Measurements from ENCODE around the gene C3orf49.

The C3orf49 gene

GRCh38 chr3:63863150-63864007 lies 44.3 kb downstream of the C3orf49 start, which contains the start of the genes ATXN7 and THOC7:
TSS of gene ATXN7 (plus strand) at chr3:63863867. CDS start at chr3:63912599, 48,732 bp downstream.
TSS of gene THOC7 (minus strand) at chr3:63863805. CDS start at chr3:63863790, 15 bp downstream.
- no peaks in the 10 kb centered on the region for H3K9me3 Mint-ChIP-seq
- no peaks in the 10 kb centered on the region for H3K27me3 Mint-ChIP-seq
- H3K4me3 Mint-ChIP-seq: peak within 1 kb of the TSS; percentile 95
- peaks cover 23% of the 10 kb centered on the region for H3K36me3 Mint-ChIP-seq (ENCODE audit: low read depth)
- ATAC-seq (peak; percentile 53), DNase-seq (peak; percentile 70)
- peaks cover 58% of the 10 kb centered on the region for H3K4me1 Mint-ChIP-seq
- peak within 1 kb of the TSS; percentile 90 for H3K27ac Mint-ChIP-seq

GRCh38 chr3:63864008-63864964 lies 45.2 kb downstream of the C3orf49 start:
- peak overlapping the region; percentile 95 for H3K4me3 Mint-ChIP-seq
- peaks cover 60% of the 10 kb centered on the region for H3K4me1 Mint-ChIP-seq

GRCh38 chr3:63864965-63865327 lies 45.8 kb downstream of the C3orf49 start:
- Mint-ChIP-seq H3K9me3 (no peaks in the 10 kb centered on the region), H3K36me3 (ENCODE audit: low read depth) (peaks cover 23% of the 10 kb centered on the region), H3K4me1 (peaks cover 64% of the 10 kb centered on the region), H3K27ac (peak overlapping the region; percentile 90), H3K4me3 (peak overlapping the region; percentile 95), H3K27me3 (no peaks in the 10 kb centered on the region)
- ATAC-seq: no peak
- no peak for DNase-seq

More at GRCh38 chr3:63864008-63864964, 45.2 kb downstream of the C3orf49 start:
- Mint-ChIP-seq H3K27ac (peak overlapping the region; percentile 90), H3K27me3 (no peaks in the 10 kb centered on the region), H3K36me3 (ENCODE audit: low read depth) (peaks cover 23% of the 10 kb centered on the region), H3K9me3 (no peaks in the 10 kb centered on the region)
- DNase-seq: peak; percentile 63
- ATAC-seq: peak; percentile 64

DNA sequence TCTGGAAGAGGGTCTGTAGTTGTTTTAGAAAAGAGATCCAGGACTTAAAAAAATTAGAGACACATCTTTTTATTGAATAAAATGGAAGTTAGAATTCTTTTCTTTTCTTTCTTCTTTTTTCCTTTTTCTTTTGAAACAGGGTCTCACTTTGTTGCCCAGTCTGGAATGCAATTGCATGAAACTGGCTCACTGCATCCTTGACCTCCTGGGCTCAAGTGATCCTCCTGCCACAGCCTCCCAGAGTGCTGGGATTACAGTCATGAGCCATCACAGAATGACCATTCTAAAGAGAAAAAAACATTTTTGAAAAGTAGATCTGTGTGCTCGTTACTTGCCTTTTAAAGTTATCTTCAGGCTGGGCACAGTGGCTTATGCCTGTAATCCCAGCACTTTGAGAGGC lies 48.1 kb downstream of the C3orf49 start:
- H3K4me1 Mint-ChIP-seq: peaks cover 57% of the 10 kb centered on the region
- no peak overlapping the region for H3K27ac Mint-ChIP-seq
- ATAC-seq (no peak), DNase-seq (no peak)
- H3K9me3 Mint-ChIP-seq: no peaks in the 10 kb centered on the region
- H3K4me3 Mint-ChIP-seq: no peak overlapping the region
- peaks cover 23% of the 10 kb centered on the region for H3K36me3 Mint-ChIP-seq (ENCODE audit: low read depth)
- H3K27me3 Mint-ChIP-seq: no peaks in the 10 kb centered on the region

DNA sequence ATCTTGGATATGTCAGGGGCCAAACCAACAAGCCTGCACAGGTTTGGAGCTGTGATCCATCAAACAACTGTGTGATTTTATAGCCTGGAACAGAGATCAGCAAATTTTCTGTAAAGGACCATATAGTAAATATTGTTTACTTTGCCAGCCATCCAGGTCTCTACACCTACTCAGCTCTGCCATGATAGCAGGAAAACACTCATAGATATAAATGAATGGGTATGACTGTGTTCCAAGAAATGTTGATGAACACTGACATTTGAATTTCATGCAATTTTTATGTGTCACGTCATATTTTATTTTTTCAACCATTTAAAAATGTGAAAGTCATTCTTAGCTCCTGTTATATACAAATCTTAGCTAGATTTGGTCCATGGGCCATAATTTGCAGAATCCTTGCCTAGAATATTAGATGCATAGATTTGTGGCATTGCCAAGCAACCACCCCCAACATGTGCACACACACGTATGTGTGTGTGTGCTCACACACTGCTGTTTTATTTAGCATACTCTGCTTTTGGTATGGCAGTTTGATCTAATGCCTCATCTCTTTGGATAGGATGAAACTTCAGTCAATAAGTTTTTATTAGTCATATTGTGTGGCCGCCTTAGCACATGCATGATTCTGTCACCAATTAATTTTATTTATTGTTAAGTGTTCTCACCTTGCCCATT lies 51.0 kb downstream of the C3orf49 start:
- H3K36me3 Mint-ChIP-seq (ENCODE audit: low read depth): peaks cover 19% of the 10 kb centered on the region
- no peaks in the 10 kb centered on the region for H3K27me3 Mint-ChIP-seq
- ATAC-seq (no peak), DNase-seq (no peak)
- H3K4me1 Mint-ChIP-seq: peaks cover 56% of the 10 kb centered on the region
- H3K9me3 Mint-ChIP-seq: no peaks in the 10 kb centered on the region
- no peak overlapping the region for H3K4me3 Mint-ChIP-seq
- no peak overlapping the region for H3K27ac Mint-ChIP-seq

DNA sequence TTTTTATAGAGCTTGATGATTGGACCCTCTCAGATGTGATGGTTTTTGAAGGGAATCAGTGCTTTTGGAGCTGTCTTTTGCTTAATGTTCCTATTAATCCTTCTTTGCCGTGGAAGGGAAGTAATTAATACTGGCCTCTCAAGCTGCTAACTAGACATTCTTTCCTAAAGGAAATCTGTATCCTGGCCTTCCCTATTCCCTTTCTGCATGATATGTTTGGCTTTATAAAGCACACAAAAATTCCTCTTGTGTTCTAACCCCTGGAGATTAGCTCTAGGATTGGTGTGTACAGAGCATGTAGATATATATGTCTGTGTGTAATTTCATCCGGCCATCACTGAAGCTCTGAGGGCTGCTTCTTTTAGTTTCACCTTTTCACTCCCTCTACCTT lies 51.5 kb downstream of the C3orf49 start:
- ATAC-seq (no peak), DNase-seq (no peak)
- Mint-ChIP-seq H3K27ac (no peak overlapping the region), H3K36me3 (ENCODE audit: low read depth) (peaks cover 15% of the 10 kb centered on the region), H3K4me1 (peaks cover 52% of the 10 kb centered on the region), H3K9me3 (no peaks in the 10 kb centered on the region), H3K4me3 (no peak overlapping the region), H3K27me3 (no peaks in the 10 kb centered on the region)

GRCh38 chr3:63872135-63872924 lies 53.2 kb downstream of the C3orf49 start:
- no peak for ATAC-seq
- no peak overlapping the region for H3K27ac Mint-ChIP-seq
- DNase-seq: no peak
- peaks cover 6% of the 10 kb centered on the region for H3K36me3 Mint-ChIP-seq (ENCODE audit: low read depth)
- no peaks in the 10 kb centered on the region for H3K27me3 Mint-ChIP-seq
- peaks cover 53% of the 10 kb centered on the region for H3K4me1 Mint-ChIP-seq
- no peak overlapping the region for H3K4me3 Mint-ChIP-seq
- H3K9me3 Mint-ChIP-seq: no peaks in the 10 kb centered on the region

- H3K4me1 Mint-ChIP-seq: peaks cover 52% of the 10 kb centered on the region
- ATAC-seq (no peak), DNase-seq (no peak)
- H3K9me3 Mint-ChIP-seq: no peaks in the 10 kb centered on the region
- H3K36me3 Mint-ChIP-seq (ENCODE audit: low read depth): peaks cover 5% of the 10 kb centered on the region
- no peaks in the 10 kb centered on the region for H3K27me3 Mint-ChIP-seq
- no peak overlapping the region for H3K27ac Mint-ChIP-seq
- H3K4me3 Mint-ChIP-seq: no peak overlapping the region
Observed at GRCh38 chr3:63874769-63875168, 55.7 kb downstream of the C3orf49 start.

GRCh38 chr3:63875510-63875909 lies 56.4 kb downstream of the C3orf49 start:
- DNase-seq (no peak), ATAC-seq (no peak)
- Mint-ChIP-seq H3K4me1 (peaks cover 54% of the 10 kb centered on the region), H3K4me3 (no peak overlapping the region), H3K27ac (no peak overlapping the region), H3K27me3 (no peaks in the 10 kb centered on the region), H3K36me3 (ENCODE audit: low read depth) (peaks cover 5% of the 10 kb centered on the region), H3K9me3 (no peaks in the 10 kb centered on the region)

- no peak for DNase-seq
- Mint-ChIP-seq H3K27me3 (no peaks in the 10 kb centered on the region), H3K4me1 (peaks cover 58% of the 10 kb centered on the region), H3K4me3 (no peak overlapping the region), H3K9me3 (no peaks in the 10 kb centered on the region), H3K36me3 (ENCODE audit: low read depth) (peaks cover 5% of the 10 kb centered on the region), H3K27ac (no peak overlapping the region)
- no peak for ATAC-seq
Observed at GRCh38 chr3:63876260-63876659, 57.2 kb downstream of the C3orf49 start.

DNA sequence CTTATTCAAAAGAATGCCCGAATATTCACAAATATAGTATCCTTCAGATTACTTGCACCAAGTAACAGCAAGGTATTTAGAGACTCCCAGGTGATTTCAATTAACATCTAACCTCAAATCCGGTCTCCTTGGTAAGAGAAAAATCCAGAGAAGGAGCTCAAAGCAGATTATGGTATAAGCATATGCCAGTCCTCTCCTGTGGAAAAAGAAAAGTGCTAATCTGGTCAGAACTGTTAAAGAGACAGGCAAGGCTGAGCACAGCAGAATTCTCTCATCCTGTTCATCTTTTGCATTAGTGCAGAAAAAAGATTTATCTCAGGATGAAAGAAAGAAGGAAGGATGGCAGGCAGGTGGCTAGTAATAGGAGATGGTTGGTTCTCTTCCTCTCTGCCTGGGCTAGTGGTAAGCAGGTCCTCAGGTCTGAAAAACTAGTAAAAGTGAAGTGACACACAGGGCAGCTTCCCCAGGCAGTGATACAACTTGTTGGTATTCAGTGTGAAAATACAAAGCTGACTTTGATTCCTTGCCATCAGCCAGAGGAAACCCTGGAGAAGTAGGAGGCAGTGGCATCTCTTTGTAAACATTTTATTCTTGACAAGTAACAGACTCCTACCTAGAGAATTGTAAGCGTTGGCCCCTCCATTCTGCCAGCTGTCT lies 58.8 kb downstream of the C3orf49 start:
- Mint-ChIP-seq H3K9me3 (no peaks in the 10 kb centered on the region), H3K27ac (peak overlapping the region; percentile 24), H3K4me3 (no peak overlapping the region), H3K27me3 (no peaks in the 10 kb centered on the region), H3K36me3 (ENCODE audit: low read depth) (peaks cover 8% of the 10 kb centered on the region), H3K4me1 (peaks cover 58% of the 10 kb centered on the region)
- ATAC-seq (no peak), DNase-seq (no peak)

GRCh38 chr3:63878394-63879060 lies 59.4 kb downstream of the C3orf49 start:
- ATAC-seq (no peak), DNase-seq (no peak)
- H3K4me3 Mint-ChIP-seq: no peak overlapping the region
- peak overlapping the region; percentile 24 for H3K27ac Mint-ChIP-seq
- peaks cover 57% of the 10 kb centered on the region for H3K4me1 Mint-ChIP-seq
- H3K27me3 Mint-ChIP-seq: no peaks in the 10 kb centered on the region
- peaks cover 8% of the 10 kb centered on the region for H3K36me3 Mint-ChIP-seq (ENCODE audit: low read depth)
- no peaks in the 10 kb centered on the region for H3K9me3 Mint-ChIP-seq

- Mint-ChIP-seq H3K9me3 (no peaks in the 10 kb centered on the region), H3K27ac (peak overlapping the region; percentile 12)
- no peak for ATAC-seq
Observed at GRCh38 chr3:63880653-63881052, 61.6 kb downstream of the C3orf49 start.

More at GRCh38 chr3:63880653-63881052, 61.6 kb downstream of the C3orf49 start:
- no peaks in the 10 kb centered on the region for H3K27me3 Mint-ChIP-seq
- no peak for DNase-seq
- H3K4me3 Mint-ChIP-seq: no peak overlapping the region
- peaks cover 5% of the 10 kb centered on the region for H3K36me3 Mint-ChIP-seq (ENCODE audit: low read depth)
- peaks cover 50% of the 10 kb centered on the region for H3K4me1 Mint-ChIP-seq
